A673 (cell line): ENCODE data around the gene DBX1. TPM values are rescaled to one million over a fixed set of nuclear protein-coding genes. Genes with fewer than 3 reads are reported as not detected.

Source experiments
- BruUV-seq: library from RNA; stranded (reverse); fragments of 400-500 nt; replicated peaks from 2 replicates; lab custom pipeline; 2021; lab: Mats Ljungman, UMichigan
- CTCF ChIA-PET: fragments of 300-600 bp; sonication (Branson Sonifier 250); formaldehyde crosslinking; loops from one replicate; lab custom pipeline; 2022; ENCODE audit warnings: antibody characterized with exemption; lab: Charles Lee
- POLR2A ChIA-PET: fragments of 300-600 bp; sonication (Branson Sonifier 250); formaldehyde crosslinking; loops from one replicate; lab custom pipeline; 2022; ENCODE audit warnings: antibody characterized with exemption; ENCODE audit not compliant: low non-redundant PET; lab: Charles Lee
- DNase-seq: peaks from one replicate; pipeline ENCODE4 v3.0.0-alpha.2; 2015; ENCODE audit warnings: low spot score
- H3K27ac ChIP-seq: fragments of 200-600 bp; sonication (generic); 2 replicates; pipeline ENCODE4 v1.5.1; 2016; ENCODE audit warnings: mixed run types, low read depth, mild to moderate bottlenecking, mixed read lengths, antibody characterized with exemption, low read length; ENCODE audit not compliant: poor library complexity, severe bottlenecking
- H3K27me3 ChIP-seq: fragments of 200-600 bp; sonication (generic); replicated peaks from 2 replicates; pipeline ENCODE4 v1.6.1; 2017; ENCODE audit warnings: mixed run types, low read depth, mild to moderate bottlenecking, mixed read lengths, antibody characterized with exemption, low read length; ENCODE audit not compliant: insufficient read depth, poor library complexity
- H3K36me3 ChIP-seq: fragments of 200-600 bp; sonication (generic); 2 replicates; pipeline ENCODE4 v1.6.1; 2016; ENCODE audit warnings: mixed run types, mild to moderate bottlenecking, mixed read lengths, antibody characterized with exemption, low read length; ENCODE audit not compliant: insufficient read depth, poor library complexity, severe bottlenecking
- H3K4me1 ChIP-seq: fragments of 200-600 bp; sonication (generic); 2 replicates; pipeline ENCODE4 v1.6.1; 2017; ENCODE audit warnings: mixed run types, mild to moderate bottlenecking, mixed read lengths, antibody characterized with exemption, low read length; ENCODE audit not compliant: insufficient read depth, poor library complexity, severe bottlenecking
- H3K4me3 ChIP-seq: fragments of 200-600 bp; sonication (generic); 2 replicates; pipeline ENCODE4 v1.5.1; 2016; ENCODE audit warnings: low read depth, mixed run types, mild to moderate bottlenecking, mixed read lengths, low read length; ENCODE audit not compliant: poor library complexity, severe bottlenecking
- H3K9me3 ChIP-seq: fragments of 200-600 bp; sonication (generic); 2 replicates; pipeline ENCODE4 v1.6.1; 2016; ENCODE audit warnings: mixed run types, low read depth, mild to moderate bottlenecking, mixed read lengths, antibody characterized with exemption, low read length; ENCODE audit not compliant: poor library complexity, severe bottlenecking
- CTCF ChIP-seq: fragments of 300-800, 200-600 bp; sonication (generic); conservative IDR thresholded peaks from 2 replicates; pipeline ENCODE4 v1.5.1; 2017; ENCODE audit warnings: low read depth, mild to moderate bottlenecking, antibody characterized with exemption, low read length, moderate library complexity, mixed read lengths
- EZH2 ChIP-seq: fragments of 200-600 bp; sonication (generic); IDR thresholded peaks from 2 replicates; pipeline ENCODE4 v1.6.1; 2017; ENCODE audit warnings: borderline replicate concordance, low read depth, mild to moderate bottlenecking, mixed read lengths, antibody characterized with exemption, low read length; ENCODE audit not compliant: poor library complexity, severe bottlenecking
- intact Hi-C: fragments of 100-400 bp; cut with micrococcal nuclease; formaldehyde crosslinking; loops from one replicate; pipeline ENCODE4 v1.10.0; 2022; ENCODE audit not compliant: unreplicated experiment
- total RNA-seq: library from RNA; stranded (reverse); gene quantifications from 2 replicates; pipeline ENCODE4 v1.2.3, GENCODE V29; 2021

The DBX1 gene
- total RNA-seq, 1 experiment from 2014 or later, result not detected

- CTCF ChIA-PET, result no interaction called here
- intact Hi-C loops, result no loop called here
- no peaks in the 10 kb centered on the region for H3K4me1 ChIP-seq
- BruUV-seq, result no TSS peak
- H3K36me3 ChIP-seq, result no peaks in the 10 kb centered on the region
- H3K4me3 ChIP-seq, result no peak overlapping the region
- no peak for TF ChIP-seq CTCF
- TF ChIP-seq EZH2, result no peak
- no peak overlapping the region for H3K27ac ChIP-seq
- DNase-seq, result no peak
- no peaks in the 10 kb centered on the region for H3K9me3 ChIP-seq
- peaks cover 93% of the 10 kb centered on the region for H3K27me3 ChIP-seq
- POLR2A ChIA-PET, result no interaction called here
These were observed 1.1 kb upstream of the DBX1 start for GRCh38 chr11:20161230-20161918.

- no peak for TF ChIP-seq CTCF
- no peak for TF ChIP-seq EZH2
- CTCF ChIA-PET, result no interaction called here
- H3K4me1 ChIP-seq, result no peaks in the 10 kb centered on the region
These were observed 551 bp downstream of the DBX1 start for GRCh38 chr11:20159466-20160381.

GRCh38 chr11:20158597-20159257 is 1.5 kb downstream of the DBX1 start:
- no TSS peak for BruUV-seq
- TF ChIP-seq EZH2, result peak; percentile 69
- no peak for TF ChIP-seq CTCF
- DNase-seq, result peak; percentile 33
- Histone ChIP-seq H3K4me3 (no peak overlapping the region), H3K27me3 (peaks cover 94% of the 10 kb centered on the region), H3K27ac (no peak overlapping the region), H3K36me3 (no peaks in the 10 kb centered on the region), H3K9me3 (no peaks in the 10 kb centered on the region), H3K4me1 (no peaks in the 10 kb centered on the region)
- CTCF ChIA-PET, result no interaction called here
- intact Hi-C loops, result no loop called here
- POLR2A ChIA-PET, result no interaction called here

More at GRCh38 chr11:20159466-20160381, 551 bp downstream of the DBX1 start:
- H3K27me3 ChIP-seq, result peaks cover 99% of the 10 kb centered on the region
- intact Hi-C loops, result no loop called here
- BruUV-seq, result no TSS peak
- no peak for DNase-seq
- no peak overlapping the region for H3K4me3 ChIP-seq
- no peaks in the 10 kb centered on the region for H3K9me3 ChIP-seq
- H3K27ac ChIP-seq, result no peak overlapping the region
- no peaks in the 10 kb centered on the region for H3K36me3 ChIP-seq
- POLR2A ChIA-PET, result no interaction called here
